K562 (cell line): Measurements from ENCODE around the gene H2BK1. TPM values are rescaled to one million over a fixed set of nuclear protein-coding genes. Genes with fewer than 3 reads are reported as not detected.

Experiments
- ARNT ChIP-seq, 2 experiments: fragments of 450-650 bp; IDR thresholded peaks; 2 replicates each; pipeline ENCODE4 v1.6.1; 2016; ENCODE audit warnings: mild to moderate bottlenecking in 1 of 2
- BRD4 ChIP-seq: fragments of 200-600 bp; sonication (generic); IDR thresholded peaks from 2 replicates; pipeline ENCODE4 v1.6.1; 2017; ENCODE audit warnings: inconsistent platforms
- CHD2 ChIP-seq: IDR thresholded peaks from 2 replicates; pipeline ENCODE4 v1.6.1; 2011; ENCODE audit warnings: low read depth, low read length
- EP400 ChIP-seq: fragments of 450-650 bp; IDR thresholded peaks from 2 replicates; pipeline ENCODE4 v1.6.1; 2017; ENCODE audit warnings: antibody characterized with exemption, mild to moderate bottlenecking, moderate library complexity
- ETS2 ChIP-seq: IDR thresholded peaks from 2 replicates; pipeline ENCODE4 v1.6.1; 2016; ENCODE audit warnings: borderline replicate concordance, missing genetic modification characterization, mild to moderate bottlenecking, moderate library complexity, missing compliant biosample characterization; ENCODE audit not compliant: poor library complexity, severe bottlenecking
- FUS ChIP-seq: fragments of 200-400 bp; formaldehyde crosslinking; optimal IDR thresholded peaks from 2 replicates; pipeline ENCODE3; 2017; ENCODE audit warnings: low read depth, low read length
- HMG20B ChIP-seq: fragments of 250-450 bp; sonication (Bioruptor Pico); IDR thresholded peaks from 2 replicates; pipeline ENCODE4 v1.5.0; 2021; ENCODE audit warnings: mild to moderate bottlenecking
- ILF3 ChIP-seq: fragments of 450-650 bp; IDR thresholded peaks from 2 replicates; pipeline ENCODE4 v1.6.1; 2018; ENCODE audit warnings: antibody characterized with exemption, mild to moderate bottlenecking, moderate library complexity, borderline replicate concordance
- JUND ChIP-seq, 2 experiments: IDR thresholded peaks; 2 replicates in 1 of 2; 3 replicates in 1 of 2; pipeline ENCODE4 v1.6.1; 2011; ENCODE audit warnings: borderline replicate concordance in 2 of 2, low read depth in 2 of 2, low read length in 2 of 2, improper control_type of control experiment in 1 of 2, missing biosample characterization in 1 of 2, missing genetic modification characterization in 1 of 2, missing genetic modification reagents in 1 of 2
- NONO ChIP-seq, 2 experiments: fragments of 200-400 bp in 1 of 2; fragments of 450-650 bp in 1 of 2; formaldehyde crosslinking in 1 of 2; IDR thresholded peaks; 2 replicates each; pipeline ENCODE4 v1.6.1; 2017; ENCODE audit warnings: low read depth in 2 of 2, mild to moderate bottlenecking in 2 of 2, moderate library complexity in 2 of 2, low read length in 1 of 2
- NRF1 ChIP-seq, 2 experiments: fragments of 450-650 bp; IDR thresholded peaks in 1 of 2; conservative IDR thresholded peaks in 1 of 2; 2 replicates each; pipeline ENCODE4 v1.6.1; 2014; ENCODE audit warnings: mild to moderate bottlenecking in 2 of 2
- POLR3G ChIP-seq: IDR thresholded peaks from 2 replicates; pipeline ENCODE4 v1.6.1; 2011; ENCODE audit not compliant: insufficient read length, insufficient replicate concordance; ENCODE audit errors: extremely low read depth
- RHOXF2B ChIP-seq: fragments of 250-450 bp; sonication (Bioruptor Pico); conservative IDR thresholded peaks from 2 replicates; pipeline ENCODE4 v1.5.1; 2021
- SIN3A ChIP-seq, 2 experiments: fragments of 150-350 bp in 1 of 2; IDR thresholded peaks; 2 replicates each; pipeline ENCODE4 v1.6.1; 2011 to 2016; ENCODE audit warnings: borderline replicate concordance in 2 of 2, low read depth in 2 of 2, low read length in 2 of 2, mild to moderate bottlenecking in 2 of 2, moderate library complexity in 2 of 2; ENCODE audit not compliant: control insufficient read depth in 1 of 2
- ZC3H11A ChIP-seq: IDR thresholded peaks from 2 replicates; pipeline ENCODE4 v1.6.1; 2012; ENCODE audit warnings: low read depth, low read length, improper control_type of control experiment
- ZKSCAN8 ChIP-seq: fragments of 200-800 bp; sonication (Bioruptor generic); IDR thresholded peaks from 2 replicates; pipeline ENCODE4 v1.6.1; 2016; ENCODE audit warnings: missing genetic modification characterization, missing compliant biosample characterization
- ZNF165 ChIP-seq: fragments of 250-450 bp; sonication (Bioruptor Pico); IDR thresholded peaks from 2 replicates; pipeline ENCODE4 v1.4.0; 2020; ENCODE audit warnings: borderline replicate concordance
- ZNF445 ChIP-seq: fragments of 250-450 bp; sonication (Bioruptor Pico); IDR thresholded peaks from 2 replicates; pipeline ENCODE4 v1.4.0; 2020; ENCODE audit warnings: low read depth, mild to moderate bottlenecking, moderate library complexity
- ZNF75A ChIP-seq: fragments of 450-650 bp; formaldehyde crosslinking; IDR thresholded peaks from 2 replicates; pipeline ENCODE4 v1.4.0; 2020; ENCODE audit warnings: mild to moderate bottlenecking
- ZSCAN29 ChIP-seq: fragments of 450-650 bp; IDR thresholded peaks from 2 replicates; pipeline ENCODE4 v1.6.1; 2017
- polyA plus RNA-seq, 8 experiments: library from polyadenylated mRNA; depleted of rRNA in 4 of 8; stranded (reverse) in 5 of 8; unstranded in 3 of 8; fragments of >200 nt; fragmentation: Nextera tagmentation in 2 of 8; fragmentation: Illumina TruSeq in 1 of 8; extraction: Ambion mirVana in 2 of 8; extraction: Trizol in 1 of 8; gene quantifications; 2 replicates each; pipeline versions ENCODE4 v1.2.1 to v1.2.3, GENCODE V29; 2011 to 2014; ENCODE audit warnings: inconsistent platforms in 1 of 8, missing spikeins in 1 of 8
- total RNA-seq, 7 experiments: library from RNA; depleted of rRNA in 6 of 7; stranded (reverse); fragments of >200 nt in 6 of 7; fragmentation: Illumina TruSeq in 2 of 7; extraction: Trizol in 2 of 7; gene quantifications; 2 replicates each; pipeline versions ENCODE4 v1.2.1 to v1.2.3, GENCODE V29; 2011 to 2021; ENCODE audit warnings: low replicate concordance in 1 of 7
- TF ChIP-seq, protein P1 (sequence below): fragments of 250-450 bp; sonication (Bioruptor Pico); IDR thresholded peaks from 2 replicates; pipeline ENCODE4 v1.4.0; 2020
- TF ChIP-seq, protein P2 (sequence below): fragments of 450-650 bp; IDR thresholded peaks from 2 replicates; pipeline ENCODE4 v1.6.1; 2016

The H2BK1 gene
- total and polyA plus RNA-seq, 9 of the 15 experiments (the other 6 are each of a cell fraction or from before 2014, with no cell fraction given) = not detected

DNA sequence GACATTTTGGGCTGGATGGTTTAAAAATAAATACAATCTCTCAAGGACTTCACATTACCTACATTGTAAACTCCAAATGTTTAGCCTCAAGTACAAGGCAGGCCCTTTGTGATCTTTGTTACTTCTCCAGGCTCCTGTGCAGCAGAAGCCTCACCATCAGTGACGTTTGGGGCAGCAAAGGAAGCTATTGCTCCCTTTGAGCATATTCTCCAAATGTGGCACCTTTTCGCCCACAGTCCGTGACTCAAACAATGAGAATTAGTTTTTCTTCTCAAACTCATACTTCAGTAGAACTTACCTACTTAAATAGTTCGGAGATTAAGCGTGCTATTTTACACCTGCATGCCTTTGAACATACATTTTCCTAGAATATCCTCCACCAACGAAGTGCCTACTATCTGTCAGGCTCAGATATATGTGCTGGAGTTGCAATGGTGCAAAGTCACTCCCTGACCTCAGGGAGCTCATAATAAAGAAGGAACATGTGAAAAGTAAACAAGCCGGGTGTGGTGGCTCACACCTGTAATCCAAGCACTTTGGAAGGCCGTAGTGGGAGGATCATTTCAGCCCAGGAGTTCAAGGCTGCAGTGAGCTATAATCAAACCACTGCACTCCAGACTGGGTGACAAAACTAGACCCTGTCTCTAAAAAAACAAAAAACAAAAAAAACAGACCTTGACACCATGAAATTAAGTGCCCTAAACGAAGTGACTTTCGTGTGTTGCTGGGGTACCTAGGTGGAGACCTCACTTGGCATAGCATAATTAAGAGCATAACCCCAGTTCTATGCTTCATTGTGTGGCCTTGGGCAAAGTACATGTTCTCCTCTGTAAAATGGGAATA is 18.0 kb upstream of the H2BK1 start (continued):
- TF ChIP-seq ZNF445 (CRISPR knock-in tag) (no peak), NRF1 (conservative IDR thresholded peaks at IDR 0.05 in 1 of 2, IDR thresholded peaks at IDR 0.05 in 1 of 2) (no peak), SIN3A (IDR thresholded peaks at IDR 0.05; ENCODE audit: borderline replicate concordance in 2 of 2, control insufficient read depth in 1 of 2, low read depth in 2 of 2, low read length in 2 of 2) (no peak), EP400 (no peak), ZC3H11A (no peak), JUND (IDR thresholded peaks at IDR 0.05; ENCODE audit: borderline replicate concordance, low read depth, low read length) (no peak), JUND (tag; IDR thresholded peaks at IDR 0.05; ENCODE audit: borderline replicate concordance, low read depth, low read length) (peak; percentile 52; the same call in 2 of the 3 replicates), ETS2 (no peak), HMG20B (no peak), FUS (no peak), BRD4 (no peak), ZNF75A (CRISPR knock-in tag) (no peak), RHOXF2B (CRISPR knock-in tag) (no peak), ARNT (IDR thresholded peaks at IDR 0.05) (0 out of 4 replicates have a peak, but pooled peaks of 1 of the 2 experiments have one; percentile 50), CHD2 (no peak), POLR3G (no peak), ZNF165 (CRISPR knock-in tag) (no peak), NONO (IDR thresholded peaks at IDR 0.05; ENCODE audit: low read depth in 2 of 2, low read length in 1 of 2) (no peak), ZSCAN29 (no peak), ILF3 (no peak), ZKSCAN8 (CRISPR knock-in tag) (no peak)
- TF ChIP-seq, protein P1, sequence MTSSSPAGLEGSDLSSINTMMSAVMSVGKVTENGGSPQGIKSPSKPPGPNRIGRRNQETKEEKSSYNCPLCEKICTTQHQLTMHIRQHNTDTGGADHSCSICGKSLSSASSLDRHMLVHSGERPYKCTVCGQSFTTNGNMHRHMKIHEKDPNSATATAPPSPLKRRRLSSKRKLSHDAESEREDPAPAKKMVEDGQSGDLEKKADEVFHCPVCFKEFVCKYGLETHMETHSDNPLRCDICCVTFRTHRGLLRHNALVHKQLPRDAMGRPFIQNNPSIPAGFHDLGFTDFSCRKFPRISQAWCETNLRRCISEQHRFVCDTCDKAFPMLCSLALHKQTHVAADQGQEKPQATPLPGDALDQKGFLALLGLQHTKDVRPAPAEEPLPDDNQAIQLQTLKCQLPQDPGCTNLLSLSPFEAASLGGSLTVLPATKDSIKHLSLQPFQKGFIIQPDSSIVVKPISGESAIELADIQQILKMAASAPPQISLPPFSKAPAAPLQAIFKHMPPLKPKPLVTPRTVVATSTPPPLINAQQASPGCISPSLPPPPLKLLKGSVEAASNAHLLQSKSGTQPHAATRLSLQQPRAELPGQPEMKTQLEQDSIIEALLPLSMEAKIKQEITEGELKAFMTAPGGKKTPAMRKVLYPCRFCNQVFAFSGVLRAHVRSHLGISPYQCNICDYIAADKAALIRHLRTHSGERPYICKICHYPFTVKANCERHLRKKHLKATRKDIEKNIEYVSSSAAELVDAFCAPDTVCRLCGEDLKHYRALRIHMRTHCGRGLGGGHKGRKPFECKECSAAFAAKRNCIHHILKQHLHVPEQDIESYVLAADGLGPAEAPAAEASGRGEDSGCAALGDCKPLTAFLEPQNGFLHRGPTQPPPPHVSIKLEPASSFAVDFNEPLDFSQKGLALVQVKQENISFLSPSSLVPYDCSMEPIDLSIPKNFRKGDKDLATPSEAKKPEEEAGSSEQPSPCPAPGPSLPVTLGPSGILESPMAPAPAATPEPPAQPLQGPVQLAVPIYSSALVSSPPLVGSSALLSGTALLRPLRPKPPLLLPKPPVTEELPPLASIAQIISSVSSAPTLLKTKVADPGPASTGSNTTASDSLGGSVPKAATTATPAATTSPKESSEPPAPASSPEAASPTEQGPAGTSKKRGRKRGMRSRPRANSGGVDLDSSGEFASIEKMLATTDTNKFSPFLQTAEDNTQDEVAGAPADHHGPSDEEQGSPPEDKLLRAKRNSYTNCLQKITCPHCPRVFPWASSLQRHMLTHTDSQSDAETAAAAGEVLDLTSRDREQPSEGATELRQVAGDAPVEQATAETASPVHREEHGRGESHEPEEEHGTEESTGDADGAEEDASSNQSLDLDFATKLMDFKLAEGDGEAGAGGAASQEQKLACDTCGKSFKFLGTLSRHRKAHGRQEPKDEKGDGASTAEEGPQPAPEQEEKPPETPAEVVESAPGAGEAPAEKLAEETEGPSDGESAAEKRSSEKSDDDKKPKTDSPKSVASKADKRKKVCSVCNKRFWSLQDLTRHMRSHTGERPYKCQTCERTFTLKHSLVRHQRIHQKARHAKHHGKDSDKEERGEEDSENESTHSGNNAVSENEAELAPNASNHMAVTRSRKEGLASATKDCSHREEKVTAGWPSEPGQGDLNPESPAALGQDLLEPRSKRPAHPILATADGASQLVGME = no peak
- TF ChIP-seq, protein P2, sequence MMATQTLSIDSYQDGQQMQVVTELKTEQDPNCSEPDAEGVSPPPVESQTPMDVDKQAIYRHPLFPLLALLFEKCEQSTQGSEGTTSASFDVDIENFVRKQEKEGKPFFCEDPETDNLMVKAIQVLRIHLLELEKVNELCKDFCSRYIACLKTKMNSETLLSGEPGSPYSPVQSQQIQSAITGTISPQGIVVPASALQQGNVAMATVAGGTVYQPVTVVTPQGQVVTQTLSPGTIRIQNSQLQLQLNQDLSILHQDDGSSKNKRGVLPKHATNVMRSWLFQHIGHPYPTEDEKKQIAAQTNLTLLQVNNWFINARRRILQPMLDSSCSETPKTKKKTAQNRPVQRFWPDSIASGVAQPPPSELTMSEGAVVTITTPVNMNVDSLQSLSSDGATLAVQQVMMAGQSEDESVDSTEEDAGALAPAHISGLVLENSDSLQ = peak; percentile 84
